GM12878 (cell line): ENCODE data around the gene VARS2. TPM values are rescaled to one million over a fixed set of nuclear protein-coding genes. Genes with fewer than 3 reads are reported as not detected.

ENCODE experiments used
- PAX8 ChIP-seq: fragments of 450-650 bp; IDR thresholded peaks from 2 replicates; pipeline ENCODE4 v1.6.1; 2017; ENCODE audit warnings: mild to moderate bottlenecking, moderate library complexity
- POLR2AphosphoS5 ChIP-seq: IDR thresholded peaks from 2 replicates; pipeline ENCODE4 v1.6.1; 2011; ENCODE audit warnings: mild to moderate bottlenecking, low read length, inconsistent platforms
- SPI1 ChIP-seq: IDR thresholded peaks from 2 replicates; pipeline ENCODE4 v1.6.1; 2011; ENCODE audit warnings: low read depth, mild to moderate bottlenecking, low read length, moderate library complexity, borderline replicate concordance; ENCODE audit not compliant: insufficient read depth
- polyA plus RNA-seq, 11 experiments: library from polyadenylated mRNA; depleted of rRNA in 4 of 11; unstranded in 6 of 11; stranded (reverse) in 5 of 11; fragments of >200 nt; fragmentation: Nextera tagmentation in 4 of 11; fragmentation: Illumina TruSeq in 1 of 11; extraction: Ambion mirVana in 4 of 11; extraction: Trizol in 1 of 11; gene quantifications; 1 replicate in 1 of 11; 2 replicates in 10 of 11; pipeline versions ENCODE4 v1.2.1 to v1.2.3, GENCODE V29; 2011 to 2016; ENCODE audit warnings: inconsistent platforms in 2 of 11, missing spikeins in 2 of 11, low read depth in 1 of 11
- total RNA-seq, 4 experiments: library from RNA; depleted of rRNA in 3 of 4; stranded (reverse); fragments of >200 nt in 3 of 4; fragmentation: Illumina TruSeq in 1 of 4; extraction: Trizol in 1 of 4; gene quantifications; 2 replicates each; pipeline versions ENCODE4 v1.2.1 to v1.2.3, GENCODE V29; 2013 to 2021
- TF ChIP-seq, protein P1 (sequence below): fragments of 450-650 bp; IDR thresholded peaks from 2 replicates; pipeline ENCODE4 v1.6.1; 2017; ENCODE audit warnings: mild to moderate bottlenecking, moderate library complexity
- TF ChIP-seq, protein P2 (sequence below): fragments of 450-650 bp; conservative IDR thresholded peaks from 2 replicates; pipeline ENCODE4 v1.6.1; 2017; ENCODE audit warnings: mild to moderate bottlenecking, moderate library complexity
- TF ChIP-seq, protein P3 (sequence below): fragments of 450-650 bp; IDR thresholded peaks from 2 replicates; pipeline ENCODE4 v1.6.1; 2016; ENCODE audit warnings: mild to moderate bottlenecking

The VARS2 gene
- total and polyA plus RNA-seq, 10 of the 15 experiments (the other 5 are each of a cell fraction or from before 2014, with no cell fraction given), result 3.8 to 70.7 (median 49.1) TPM

DNA sequence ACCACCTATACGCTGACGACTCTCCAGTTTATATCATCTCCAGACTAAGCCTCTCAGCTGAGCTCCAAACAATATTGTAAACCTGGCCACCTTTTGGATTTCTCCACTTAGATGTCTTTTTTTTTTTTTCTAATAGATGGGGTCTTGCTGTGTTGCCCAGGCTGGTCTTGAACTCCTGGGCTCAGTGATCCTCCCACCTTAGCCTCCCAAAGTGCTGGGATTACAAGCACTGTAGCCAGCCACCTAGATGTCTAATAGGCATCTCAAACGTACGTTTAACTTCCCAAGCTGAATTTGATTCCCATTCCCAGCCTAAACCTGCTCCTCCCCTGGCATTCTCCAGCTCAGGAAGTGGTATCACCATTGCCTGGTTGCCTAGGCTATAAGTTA lies 24.5 kb upstream of the VARS2 start (continued):
- TF ChIP-seq, protein P1, sequence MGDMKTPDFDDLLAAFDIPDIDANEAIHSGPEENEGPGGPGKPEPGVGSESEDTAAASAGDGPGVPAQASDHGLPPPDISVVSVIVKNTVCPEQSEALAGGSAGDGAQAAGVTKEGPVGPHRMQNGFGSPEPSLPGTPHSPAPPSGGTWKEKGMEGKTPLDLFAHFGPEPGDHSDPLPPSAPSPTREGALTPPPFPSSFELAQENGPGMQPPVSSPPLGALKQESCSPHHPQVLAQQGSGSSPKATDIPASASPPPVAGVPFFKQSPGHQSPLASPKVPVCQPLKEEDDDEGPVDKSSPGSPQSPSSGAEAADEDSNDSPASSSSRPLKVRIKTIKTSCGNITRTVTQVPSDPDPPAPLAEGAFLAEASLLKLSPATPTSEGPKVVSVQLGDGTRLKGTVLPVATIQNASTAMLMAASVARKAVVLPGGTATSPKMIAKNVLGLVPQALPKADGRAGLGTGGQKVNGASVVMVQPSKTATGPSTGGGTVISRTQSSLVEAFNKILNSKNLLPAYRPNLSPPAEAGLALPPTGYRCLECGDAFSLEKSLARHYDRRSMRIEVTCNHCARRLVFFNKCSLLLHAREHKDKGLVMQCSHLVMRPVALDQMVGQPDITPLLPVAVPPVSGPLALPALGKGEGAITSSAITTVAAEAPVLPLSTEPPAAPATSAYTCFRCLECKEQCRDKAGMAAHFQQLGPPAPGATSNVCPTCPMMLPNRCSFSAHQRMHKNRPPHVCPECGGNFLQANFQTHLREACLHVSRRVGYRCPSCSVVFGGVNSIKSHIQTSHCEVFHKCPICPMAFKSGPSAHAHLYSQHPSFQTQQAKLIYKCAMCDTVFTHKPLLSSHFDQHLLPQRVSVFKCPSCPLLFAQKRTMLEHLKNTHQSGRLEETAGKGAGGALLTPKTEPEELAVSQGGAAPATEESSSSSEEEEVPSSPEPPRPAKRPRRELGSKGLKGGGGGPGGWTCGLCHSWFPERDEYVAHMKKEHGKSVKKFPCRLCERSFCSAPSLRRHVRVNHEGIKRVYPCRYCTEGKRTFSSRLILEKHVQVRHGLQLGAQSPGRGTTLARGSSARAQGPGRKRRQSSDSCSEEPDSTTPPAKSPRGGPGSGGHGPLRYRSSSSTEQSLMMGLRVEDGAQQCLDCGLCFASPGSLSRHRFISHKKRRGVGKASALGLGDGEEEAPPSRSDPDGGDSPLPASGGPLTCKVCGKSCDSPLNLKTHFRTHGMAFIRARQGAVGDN, result no peak
- TF ChIP-seq POLR2AphosphoS5, result no peak
- TF ChIP-seq, protein P2, sequence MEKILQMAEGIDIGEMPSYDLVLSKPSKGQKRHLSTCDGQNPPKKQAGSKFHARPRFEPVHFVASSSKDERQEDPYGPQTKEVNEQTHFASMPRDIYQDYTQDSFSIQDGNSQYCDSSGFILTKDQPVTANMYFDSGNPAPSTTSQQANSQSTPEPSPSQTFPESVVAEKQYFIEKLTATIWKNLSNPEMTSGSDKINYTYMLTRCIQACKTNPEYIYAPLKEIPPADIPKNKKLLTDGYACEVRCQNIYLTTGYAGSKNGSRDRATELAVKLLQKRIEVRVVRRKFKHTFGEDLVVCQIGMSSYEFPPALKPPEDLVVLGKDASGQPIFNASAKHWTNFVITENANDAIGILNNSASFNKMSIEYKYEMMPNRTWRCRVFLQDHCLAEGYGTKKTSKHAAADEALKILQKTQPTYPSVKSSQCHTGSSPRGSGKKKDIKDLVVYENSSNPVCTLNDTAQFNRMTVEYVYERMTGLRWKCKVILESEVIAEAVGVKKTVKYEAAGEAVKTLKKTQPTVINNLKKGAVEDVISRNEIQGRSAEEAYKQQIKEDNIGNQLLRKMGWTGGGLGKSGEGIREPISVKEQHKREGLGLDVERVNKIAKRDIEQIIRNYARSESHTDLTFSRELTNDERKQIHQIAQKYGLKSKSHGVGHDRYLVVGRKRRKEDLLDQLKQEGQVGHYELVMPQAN, result no peak
- TF ChIP-seq, protein P3, sequence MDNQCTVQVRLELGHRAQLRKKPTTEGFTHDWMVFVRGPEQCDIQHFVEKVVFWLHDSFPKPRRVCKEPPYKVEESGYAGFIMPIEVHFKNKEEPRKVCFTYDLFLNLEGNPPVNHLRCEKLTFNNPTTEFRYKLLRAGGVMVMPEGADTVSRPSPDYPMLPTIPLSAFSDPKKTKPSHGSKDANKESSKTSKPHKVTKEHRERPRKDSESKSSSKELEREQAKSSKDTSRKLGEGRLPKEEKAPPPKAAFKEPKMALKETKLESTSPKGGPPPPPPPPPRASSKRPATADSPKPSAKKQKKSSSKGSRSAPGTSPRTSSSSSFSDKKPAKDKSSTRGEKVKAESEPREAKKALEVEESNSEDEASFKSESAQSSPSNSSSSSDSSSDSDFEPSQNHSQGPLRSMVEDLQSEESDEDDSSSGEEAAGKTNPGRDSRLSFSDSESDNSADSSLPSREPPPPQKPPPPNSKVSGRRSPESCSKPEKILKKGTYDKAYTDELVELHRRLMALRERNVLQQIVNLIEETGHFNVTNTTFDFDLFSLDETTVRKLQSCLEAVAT, result no peak
- no peak for TF ChIP-seq SPI1
- TF ChIP-seq PAX8, result no peak
- TF ChIP-seq, all 136 proteins: peak for 0
